ENCODE results near the gene GTF2E1. TPM values are rescaled to one million over a fixed set of nuclear protein-coding genes. Genes with fewer than 3 reads are reported as not detected.
A peak's percentile ranks its signal among the peaks of the same experiment; 100 is the strongest.

Gene GTF2E1
- total RNA-seq, 1 donor from 2014 or later, result 31.6 TPM

DNA sequence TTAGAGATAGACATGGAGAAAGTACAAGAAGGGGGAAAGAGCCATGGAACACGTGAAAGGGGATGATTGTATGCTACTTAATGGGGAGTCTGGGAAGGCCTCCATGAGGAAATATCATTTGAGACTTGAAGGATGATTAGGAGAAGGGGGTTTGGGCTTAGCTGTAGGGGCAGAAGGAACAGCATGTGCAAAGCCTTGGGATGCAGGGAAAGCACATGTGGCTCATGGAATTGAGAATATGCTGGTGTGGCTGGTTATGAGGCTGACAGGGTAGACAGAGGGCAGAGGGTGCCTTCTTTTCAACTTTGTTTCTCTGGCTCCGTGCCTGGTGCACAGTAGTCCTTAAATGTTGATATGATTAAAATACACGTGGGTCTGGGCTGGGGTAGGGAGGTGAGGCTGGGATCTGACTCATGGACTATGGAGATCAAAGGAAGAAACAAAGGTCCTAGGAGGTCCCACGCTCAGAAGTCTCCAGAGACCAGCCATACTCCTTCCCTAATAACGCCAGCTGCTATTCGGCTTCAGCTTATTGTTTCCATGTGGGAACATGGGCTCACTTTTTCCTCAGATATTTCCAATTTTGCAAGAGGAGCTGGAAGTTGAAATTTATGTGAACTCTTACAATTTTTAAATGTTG is 1.1 kb downstream of the GTF2E1 start:
- no peaks in the 10 kb centered on the region for H3K27me3 Mint-ChIP-seq (ENCODE audit: low read depth, unreplicated experiment)
- H3K4me1 Mint-ChIP-seq (ENCODE audit: low read depth, unreplicated experiment), result peaks cover 12% of the 10 kb centered on the region
- Histone ChIP-seq H3K27me3 (ENCODE audit: insufficient read depth, low read length) (no peaks in the 10 kb centered on the region), H3K4me3 (ENCODE audit: insufficient read depth, low read depth, low read length) (peak overlapping the region; percentile 97), H3K9ac (ENCODE audit: low read length) (peak overlapping the region; percentile 97), H3K36me3 (ENCODE audit: insufficient read depth, low read length) (no peaks in the 10 kb centered on the region), H2AFZ (ENCODE audit: low read depth, low read length) (peak overlapping the region; percentile 83), H3K9me3 (ENCODE audit: insufficient read depth, low read depth, low read length) (no peaks in the 10 kb centered on the region), H3K79me2 (ENCODE audit: insufficient read depth, low read length) (peaks cover 62% of the 10 kb centered on the region), H3K4me2 (ENCODE audit: low read length) (peak overlapping the region; percentile 84), H4K20me1 (ENCODE audit: insufficient read depth, low read length) (no peaks in the 10 kb centered on the region), H3K27ac (ENCODE audit: low read depth, low read length) (peak overlapping the region; percentile 99), H3K4me1 (ENCODE audit: insufficient read depth, low read length) (peaks cover 9% of the 10 kb centered on the region)
- H3K36me3 Mint-ChIP-seq (ENCODE audit: low read depth, unreplicated experiment), result peaks cover 1% of the 10 kb centered on the region
- H3K4me3 Mint-ChIP-seq (ENCODE audit: unreplicated experiment), result peak overlapping the region; percentile 94
- FAIRE-seq (no peak), DNase-seq (ENCODE audit: low read depth) (no peak)
- peaks cover 3% of the 10 kb centered on the region for H3K9me3 Mint-ChIP-seq (ENCODE audit: unreplicated experiment)
- H3K27ac Mint-ChIP-seq (ENCODE audit: unreplicated experiment), result peak overlapping the region; percentile 95
- TF ChIP-seq CTCF (IDR thresholded peaks at IDR 0.05; ENCODE audit: insufficient read depth, low read depth, low read length), result no peak
- no peak for TF ChIP-seq EZH2 (IDR thresholded peaks at IDR 0.05; ENCODE audit: insufficient read depth, low read length)

DNA sequence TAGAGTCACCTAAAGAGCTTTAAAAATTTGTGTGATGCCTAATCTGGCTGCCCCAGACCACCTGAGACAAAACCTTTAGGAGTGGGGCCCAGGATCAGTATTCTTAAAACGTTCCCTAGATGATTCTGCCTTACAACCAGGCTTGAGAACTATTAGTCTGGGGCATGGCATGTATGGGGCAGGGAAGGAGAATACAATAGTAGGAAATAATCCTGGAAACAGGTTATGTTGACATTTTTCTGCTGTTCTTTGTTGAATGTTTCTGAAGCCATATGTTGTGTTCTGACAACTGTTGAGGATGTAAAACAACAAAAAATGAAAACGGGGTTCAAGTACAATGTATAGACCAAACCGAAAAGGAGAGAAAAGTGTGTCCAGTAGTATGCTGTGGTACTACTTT is 2.9 kb downstream of the GTF2E1 start:
- Mint-ChIP-seq H3K4me3 (ENCODE audit: unreplicated experiment) (no peak overlapping the region), H3K4me1 (ENCODE audit: low read depth, unreplicated experiment) (peaks cover 12% of the 10 kb centered on the region), H3K9me3 (ENCODE audit: unreplicated experiment) (peaks cover 4% of the 10 kb centered on the region), H3K27me3 (ENCODE audit: low read depth, unreplicated experiment) (no peaks in the 10 kb centered on the region), H3K27ac (ENCODE audit: unreplicated experiment) (no peak overlapping the region), H3K36me3 (ENCODE audit: low read depth, unreplicated experiment) (peaks cover 3% of the 10 kb centered on the region)
- TF ChIP-seq CTCF (IDR thresholded peaks at IDR 0.05; ENCODE audit: insufficient read depth, low read depth, low read length) (no peak), EZH2 (IDR thresholded peaks at IDR 0.05; ENCODE audit: insufficient read depth, low read length) (no peak)
- FAIRE-seq (no peak), DNase-seq (ENCODE audit: low read depth) (no peak)
- Histone ChIP-seq H4K20me1 (ENCODE audit: insufficient read depth, low read length) (no peaks in the 10 kb centered on the region), H3K79me2 (ENCODE audit: insufficient read depth, low read length) (peaks cover 70% of the 10 kb centered on the region), H3K27ac (ENCODE audit: low read depth, low read length) (no peak overlapping the region), H3K9me3 (ENCODE audit: insufficient read depth, low read depth, low read length) (no peaks in the 10 kb centered on the region), H3K27me3 (ENCODE audit: insufficient read depth, low read length) (no peaks in the 10 kb centered on the region), H3K4me2 (ENCODE audit: low read length) (no peak overlapping the region), H3K36me3 (ENCODE audit: insufficient read depth, low read length) (no peaks in the 10 kb centered on the region), H3K9ac (ENCODE audit: low read length) (no peak overlapping the region), H2AFZ (ENCODE audit: low read depth, low read length) (no peak overlapping the region), H3K4me3 (ENCODE audit: insufficient read depth, low read depth, low read length) (no peak overlapping the region), H3K4me1 (ENCODE audit: insufficient read depth, low read length) (peaks cover 9% of the 10 kb centered on the region)

- no peak overlapping the region for H3K4me3 ChIP-seq (ENCODE audit: insufficient read depth, low read depth, low read length)
- H3K9me3 ChIP-seq (ENCODE audit: insufficient read depth, low read depth, low read length), result no peaks in the 10 kb centered on the region
- FAIRE-seq, result no peak
- no peaks in the 10 kb centered on the region for H4K20me1 ChIP-seq (ENCODE audit: insufficient read depth, low read length)
- Mint-ChIP-seq H3K4me1 (ENCODE audit: low read depth, unreplicated experiment) (no peaks in the 10 kb centered on the region), H3K4me3 (ENCODE audit: unreplicated experiment) (no peak overlapping the region), H3K9me3 (ENCODE audit: unreplicated experiment) (peaks cover 4% of the 10 kb centered on the region), H3K27me3 (ENCODE audit: low read depth, unreplicated experiment) (no peaks in the 10 kb centered on the region), H3K36me3 (ENCODE audit: low read depth, unreplicated experiment) (peaks cover 8% of the 10 kb centered on the region), H3K27ac (ENCODE audit: unreplicated experiment) (no peak overlapping the region)
- no peak overlapping the region for H3K27ac ChIP-seq (ENCODE audit: low read depth, low read length)
- no peak overlapping the region for H2AFZ ChIP-seq (ENCODE audit: low read depth, low read length)
- no peak overlapping the region for H3K9ac ChIP-seq (ENCODE audit: low read length)
- no peak for DNase-seq (ENCODE audit: low read depth)
- no peak overlapping the region for H3K4me2 ChIP-seq (ENCODE audit: low read length)
- peaks cover 71% of the 10 kb centered on the region for H3K79me2 ChIP-seq (ENCODE audit: insufficient read depth, low read length)
- TF ChIP-seq EZH2 (IDR thresholded peaks at IDR 0.05; ENCODE audit: insufficient read depth, low read length) (no peak), CTCF (IDR thresholded peaks at IDR 0.05; ENCODE audit: insufficient read depth, low read depth, low read length) (no peak)
- no peaks in the 10 kb centered on the region for H3K36me3 ChIP-seq (ENCODE audit: insufficient read depth, low read length)
- H3K4me1 ChIP-seq (ENCODE audit: insufficient read depth, low read length), result no peaks in the 10 kb centered on the region
- no peaks in the 10 kb centered on the region for H3K27me3 ChIP-seq (ENCODE audit: insufficient read depth, low read length)
Observed at GRCh38 chr3:120749843-120750242, 7.3 kb downstream of the GTF2E1 start.
